ENCODE results near the gene PAPOLB. TPM values are rescaled to one million over a fixed set of nuclear protein-coding genes. Genes with fewer than 3 reads are reported as not detected.

Gene PAPOLB
- total RNA-seq, 2 donors from 2014 or later = 0.68 to 1.1 TPM

DNA sequence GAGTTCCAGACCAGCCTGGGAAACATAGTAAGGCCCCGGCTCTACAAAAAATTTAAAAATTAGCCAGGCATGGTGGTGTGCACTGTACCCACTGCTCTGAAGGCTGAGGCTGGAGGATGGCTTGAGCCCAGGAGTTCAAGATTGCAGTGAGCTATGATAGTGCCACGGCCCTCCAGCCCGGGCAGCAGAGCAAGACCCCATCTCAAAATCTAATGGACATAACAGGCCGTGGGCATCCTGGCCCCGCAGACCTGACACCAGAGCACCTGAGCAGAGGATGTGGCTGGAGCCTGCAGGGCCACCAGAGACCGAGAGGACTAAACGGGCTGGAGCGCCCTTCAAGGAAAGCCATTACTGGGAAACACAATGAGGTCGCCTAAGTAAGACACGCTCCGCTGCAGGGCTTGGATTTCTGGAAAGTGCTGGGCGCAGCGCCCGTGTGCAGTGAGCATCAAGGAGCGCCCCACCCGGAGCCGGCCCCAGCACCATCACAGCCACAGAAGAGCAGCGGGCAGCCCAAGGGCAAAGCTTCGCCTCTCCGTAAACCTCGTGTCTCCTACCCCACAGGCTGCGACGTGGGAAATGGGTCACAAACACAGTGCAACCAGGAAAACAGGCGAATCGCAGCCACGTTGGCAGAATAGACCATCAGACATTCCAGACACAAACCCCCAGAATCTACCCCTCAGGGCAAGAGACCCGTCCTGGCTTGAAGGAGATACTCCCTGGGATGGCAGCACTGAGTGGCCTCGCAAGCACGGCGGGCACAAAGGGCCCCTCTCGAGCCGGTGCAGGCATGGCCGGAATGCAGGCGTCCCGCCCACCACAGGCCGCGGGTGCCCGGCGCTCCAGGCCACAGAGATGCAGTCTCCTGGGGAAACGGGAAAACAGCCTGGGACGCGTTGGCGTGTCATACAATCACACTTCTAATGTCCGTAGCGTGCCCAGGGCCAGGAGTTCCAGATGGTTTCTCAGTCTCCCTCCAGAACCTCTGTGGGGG lies 16.8 kb upstream of the PAPOLB start:
- no peak for ATAC-seq (ENCODE audit: insufficient number of reproducible peaks, low FRiP score, low read depth)
- H3K4me1 ChIP-seq (ENCODE audit: control insufficient read depth in 1 of 2, low read depth in 2 of 2) = no peaks in the 10 kb centered on the region
- no peak for DNase-seq (ENCODE audit: low spot score)
- H3K27ac ChIP-seq = no peak overlapping the region
- H3K9me3 ChIP-seq = no peaks in the 10 kb centered on the region
- TF ChIP-seq CTCF (IDR thresholded peaks at IDR 0.05) = no peak
- H3K4me3 ChIP-seq = no peak overlapping the region
- no peaks in the 10 kb centered on the region for H3K36me3 ChIP-seq
- H3K27me3 ChIP-seq (replicated peaks; ENCODE audit: insufficient read depth) = no peaks in the 10 kb centered on the region

DNA sequence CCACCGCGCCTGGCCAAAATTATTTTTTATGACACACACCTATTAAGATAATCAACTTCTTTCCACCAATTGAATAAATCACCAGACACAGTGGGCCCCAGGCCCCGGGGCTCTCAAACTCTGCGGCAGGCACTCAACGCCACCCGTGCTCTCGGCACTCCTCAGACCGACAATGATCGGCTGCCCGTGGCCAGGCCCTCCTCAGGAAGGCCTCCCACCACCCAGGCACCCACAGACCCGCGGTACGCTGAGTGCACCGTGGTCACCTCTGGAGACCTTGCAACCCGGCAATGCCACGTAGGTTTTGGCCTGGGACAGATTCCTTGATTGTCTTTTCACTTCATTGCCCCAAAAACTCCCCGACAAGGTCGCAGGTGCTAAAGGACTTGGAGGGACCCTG lies 14.8 kb upstream of the PAPOLB start:
- no peaks in the 10 kb centered on the region for H3K4me1 ChIP-seq (ENCODE audit: control insufficient read depth in 1 of 2, low read depth in 2 of 2)
- no peaks in the 10 kb centered on the region for H3K36me3 ChIP-seq
- no peak for TF ChIP-seq CTCF (IDR thresholded peaks at IDR 0.05)
- H3K9me3 ChIP-seq = no peaks in the 10 kb centered on the region
- no peak overlapping the region for H3K27ac ChIP-seq
- no peak for ATAC-seq (ENCODE audit: insufficient number of reproducible peaks, low FRiP score, low read depth)
- H3K4me3 ChIP-seq = no peak overlapping the region
- no peaks in the 10 kb centered on the region for H3K27me3 ChIP-seq (replicated peaks; ENCODE audit: insufficient read depth)
- DNase-seq (ENCODE audit: low spot score) = no peak

DNA sequence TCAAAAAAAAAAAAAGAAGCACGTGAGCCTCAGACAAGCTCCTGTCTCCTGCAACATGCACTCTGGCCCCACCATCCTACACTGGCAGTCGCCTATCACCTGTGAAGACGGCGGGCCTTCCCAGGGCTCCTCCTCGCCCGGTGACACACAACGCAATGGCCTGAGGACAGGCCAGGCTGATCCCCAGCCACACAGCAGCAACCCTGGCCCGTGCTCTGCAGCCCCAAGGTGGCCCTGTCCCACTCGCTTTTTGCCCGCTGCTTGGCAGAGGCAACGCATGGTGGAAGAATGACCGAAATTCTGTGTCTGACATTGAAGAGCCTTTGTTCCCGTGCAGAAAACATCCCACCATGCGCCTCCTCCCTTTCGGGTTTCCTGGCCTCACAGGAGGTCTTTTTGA lies 13.6 kb upstream of the PAPOLB start:
- no peak for DNase-seq (ENCODE audit: low spot score)
- TF ChIP-seq CTCF (IDR thresholded peaks at IDR 0.05) = no peak
- no peaks in the 10 kb centered on the region for H3K27me3 ChIP-seq (replicated peaks; ENCODE audit: insufficient read depth)
- H3K36me3 ChIP-seq = no peaks in the 10 kb centered on the region
- H3K4me3 ChIP-seq = no peak overlapping the region
- ATAC-seq (ENCODE audit: insufficient number of reproducible peaks, low FRiP score, low read depth) = no peak
- no peaks in the 10 kb centered on the region for H3K4me1 ChIP-seq (ENCODE audit: control insufficient read depth in 1 of 2, low read depth in 2 of 2)
- H3K27ac ChIP-seq = no peak overlapping the region
- H3K9me3 ChIP-seq = no peaks in the 10 kb centered on the region

GRCh38 chr7:4873071-4873944 lies 11.5 kb upstream of the PAPOLB start:
- H3K4me1 ChIP-seq (ENCODE audit: control insufficient read depth in 1 of 2, low read depth in 2 of 2) = no peaks in the 10 kb centered on the region
- no peaks in the 10 kb centered on the region for H3K36me3 ChIP-seq
- no peak overlapping the region for H3K27ac ChIP-seq
- TF ChIP-seq CTCF (IDR thresholded peaks at IDR 0.05) = no peak
- DNase-seq (ENCODE audit: low spot score) (no peak), ATAC-seq (ENCODE audit: insufficient number of reproducible peaks, low FRiP score, low read depth) (no peak)
- H3K27me3 ChIP-seq (replicated peaks; ENCODE audit: insufficient read depth) = no peaks in the 10 kb centered on the region
- peaks cover 4% of the 10 kb centered on the region for H3K9me3 ChIP-seq
- no peak overlapping the region for H3K4me3 ChIP-seq

All from thoracic aorta (tissue), 2 donors.